Suppressor macrophage treated with lipopolysaccharide for 4 hours (primary cell): Measurements from ENCODE around the gene PRUNE2.

ENCODE experiments used
- DNase-seq: peaks from one replicate; pipeline ENCODE4 v3.0.0-alpha.2; 2020

PRUNE2 gene

DNA sequence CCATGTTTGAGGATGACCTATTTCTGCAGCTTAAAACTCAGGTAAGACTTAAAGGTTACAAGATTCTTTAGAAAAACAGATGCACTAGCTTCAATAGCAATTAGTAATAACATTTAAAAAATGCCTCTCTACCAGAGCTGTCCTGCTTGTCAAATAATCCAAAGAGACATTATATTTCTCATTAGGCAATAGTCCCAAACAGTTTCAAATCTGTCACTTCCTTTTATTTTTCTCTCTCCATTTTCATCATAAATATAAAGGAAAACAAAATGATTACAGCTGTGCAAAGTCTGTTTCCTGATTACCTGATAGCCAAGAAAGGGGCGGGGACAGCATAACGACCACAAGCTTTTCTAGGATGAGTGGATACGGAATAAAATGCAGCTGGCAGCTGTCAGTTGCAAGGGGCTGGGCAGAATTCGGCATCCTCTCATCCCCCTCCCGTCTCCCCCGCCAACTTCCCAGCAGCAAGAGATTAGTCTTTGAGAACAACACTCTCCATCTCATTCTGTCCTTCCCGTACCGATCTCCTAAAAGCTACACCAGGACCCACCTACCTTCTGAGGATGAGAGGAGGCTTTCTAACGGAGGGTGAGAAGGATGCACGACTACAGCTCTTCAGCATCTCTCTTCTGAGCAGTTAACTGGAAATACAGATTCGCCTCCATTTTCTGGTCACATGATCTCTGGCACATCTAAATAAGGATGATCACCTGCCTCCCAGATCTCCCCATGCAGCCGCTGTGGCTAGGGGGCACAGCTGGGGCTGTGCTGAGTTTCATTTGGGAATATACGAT lies 214.2 kb downstream of the PRUNE2 start:
- peak; percentile 35 for DNase-seq

DNA sequence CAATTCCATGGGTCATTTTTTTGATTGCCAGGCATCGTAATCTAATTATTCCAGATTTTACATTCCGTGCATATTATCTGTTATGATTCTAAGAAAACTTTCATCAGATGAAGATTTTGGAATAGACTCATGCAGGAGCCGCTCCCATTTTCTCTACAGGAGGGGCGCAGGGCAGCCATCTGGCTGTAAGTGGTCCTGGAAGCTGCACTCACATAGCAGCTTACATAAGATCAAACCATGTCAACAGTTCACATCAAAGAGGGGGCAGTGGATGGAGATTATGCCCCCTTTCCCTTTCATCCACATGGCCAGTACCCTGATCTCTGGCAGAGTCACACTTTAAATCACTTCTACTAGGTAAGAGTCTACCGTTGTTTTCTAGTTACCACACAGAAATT lies 214.9 kb downstream of the PRUNE2 start:
- DNase-seq: no peak

DNA sequence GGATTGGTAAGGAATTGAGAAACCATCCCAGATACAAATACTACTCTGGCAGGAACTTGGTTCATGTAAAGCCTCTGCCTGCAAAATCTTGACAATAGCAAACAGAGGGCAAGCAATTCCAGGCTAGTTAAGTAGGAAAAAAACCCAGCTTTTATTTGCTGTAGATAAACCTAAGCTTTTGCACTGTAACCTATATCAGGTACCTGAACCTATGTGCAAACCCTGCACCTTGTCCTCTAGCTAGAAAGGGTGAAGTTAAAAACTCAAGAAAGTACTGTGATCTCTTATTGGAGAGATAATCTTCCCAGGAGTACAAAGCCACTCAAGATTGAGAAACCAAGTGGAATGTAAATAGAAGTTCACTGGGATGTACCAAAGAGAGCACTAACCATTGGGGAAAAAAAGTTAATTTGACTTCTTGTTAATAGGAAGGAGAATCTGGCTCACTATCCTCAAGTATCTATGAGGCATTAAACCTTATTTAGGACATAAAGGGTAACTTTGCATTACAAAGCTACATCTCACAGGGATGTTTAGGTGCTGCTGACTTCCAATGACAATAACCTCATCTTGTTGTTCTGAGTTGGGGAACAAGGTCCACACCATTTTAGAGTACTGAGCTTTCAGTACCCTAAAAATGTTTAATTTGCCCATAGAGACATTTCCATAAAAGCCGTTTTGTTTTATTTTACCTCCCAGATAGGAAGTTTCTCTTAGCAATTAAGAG lies 215.5 kb downstream of the PRUNE2 start:
- DNase-seq: no peak

DNA sequence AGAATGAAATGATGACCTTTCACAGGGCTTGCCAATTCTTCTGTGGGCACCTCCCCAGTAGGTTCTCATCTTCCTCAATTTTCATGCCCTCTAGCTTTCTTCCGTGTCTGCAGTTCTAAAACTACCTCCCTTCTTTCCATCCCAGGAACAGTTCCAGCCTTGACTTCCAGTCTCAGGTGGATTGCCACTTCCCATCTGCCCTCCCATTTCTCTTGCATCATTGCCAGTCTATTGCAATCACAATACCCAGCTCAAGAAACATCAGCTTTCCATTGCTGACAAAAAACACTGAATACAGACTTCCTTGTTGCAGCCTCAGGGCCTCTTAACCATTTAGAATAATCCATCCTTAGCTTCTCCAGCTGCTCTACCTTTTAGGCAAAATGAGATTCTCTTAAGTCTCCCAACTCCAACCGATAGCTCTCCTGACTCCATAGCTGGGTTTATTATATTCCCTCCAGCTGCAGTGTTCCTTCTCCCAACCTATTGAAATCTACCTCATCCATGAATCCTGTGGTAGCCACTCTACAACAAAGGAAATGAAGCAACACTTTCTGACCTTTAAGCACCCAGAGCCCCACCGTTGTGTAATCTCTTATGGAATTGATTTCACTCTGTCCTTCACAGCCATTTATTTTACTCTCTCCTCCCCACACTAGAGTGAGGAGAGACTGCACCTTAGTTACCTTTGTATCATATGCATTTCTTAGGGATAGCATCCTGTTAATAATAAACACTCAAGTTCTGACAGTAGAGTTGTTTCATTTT lies 217.3 kb downstream of the PRUNE2 start:
- DNase-seq: peak; percentile 61

DNA sequence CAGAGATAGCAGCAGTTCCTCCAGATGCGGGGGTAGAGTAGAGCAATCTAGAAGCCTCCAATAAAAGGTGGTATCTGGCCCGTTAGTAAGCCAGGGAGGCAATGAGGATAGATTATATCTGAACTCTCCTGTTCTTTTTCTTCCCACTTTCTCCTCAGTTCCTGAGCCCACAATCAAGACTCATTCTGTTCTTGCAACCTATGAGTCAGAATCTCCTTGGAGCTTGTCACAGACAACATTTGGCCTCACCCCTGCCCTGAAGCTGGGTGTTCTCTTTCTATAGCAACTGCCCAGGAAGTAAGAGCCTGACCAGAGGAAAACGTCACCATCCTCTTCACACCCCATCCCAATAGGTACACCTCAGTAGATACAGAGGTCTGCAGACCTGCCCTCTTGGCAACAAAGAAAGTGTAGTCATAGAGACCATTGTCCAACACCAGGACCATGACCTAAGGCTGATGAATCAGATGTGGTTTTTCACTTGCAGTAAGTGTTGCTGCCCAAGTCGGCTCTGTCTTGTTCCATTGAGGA lies 218.0 kb downstream of the PRUNE2 start:
- DNase-seq: peak; percentile 72

DNA sequence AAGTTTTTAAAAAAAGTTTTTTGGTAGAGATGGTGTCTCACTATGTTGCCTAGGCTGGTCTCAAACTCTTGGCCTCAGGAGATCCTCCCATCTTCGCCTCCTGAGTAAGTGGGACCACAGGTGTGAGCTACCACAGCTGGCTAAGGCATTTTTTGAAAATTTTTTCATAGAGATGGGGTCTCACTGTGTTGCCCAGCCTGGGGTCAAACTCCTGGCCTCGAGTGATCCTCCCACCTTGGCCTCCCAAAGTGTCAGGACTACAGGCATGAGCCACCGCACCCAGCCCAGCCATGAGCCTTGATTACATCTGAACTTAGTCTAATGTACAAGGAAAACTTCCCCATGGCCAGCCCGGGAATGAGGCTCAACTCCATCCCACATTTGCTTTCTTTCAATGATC lies 219.2 kb downstream of the PRUNE2 start:
- no peak for DNase-seq

DNA sequence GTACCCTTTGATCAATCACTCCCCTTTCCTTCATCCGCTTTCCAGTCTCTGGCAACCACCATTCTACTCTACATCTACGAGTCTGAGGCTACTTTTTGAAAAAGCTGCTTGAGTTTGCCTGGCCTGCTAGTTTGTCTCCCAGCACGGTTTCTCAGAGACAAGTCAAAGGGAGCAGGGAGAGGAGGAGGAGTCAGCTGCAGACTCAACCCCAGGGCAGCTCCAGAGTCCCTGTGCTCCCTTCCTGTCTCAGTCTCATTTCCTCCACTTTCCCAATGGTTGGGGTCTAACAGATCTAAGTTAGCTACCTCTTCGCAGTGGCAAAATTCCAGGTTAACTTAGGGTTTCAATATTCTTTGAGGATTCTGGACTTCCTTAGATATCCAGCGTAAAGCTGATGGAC lies 221.7 kb downstream of the PRUNE2 start:
- DNase-seq: no peak

DNA sequence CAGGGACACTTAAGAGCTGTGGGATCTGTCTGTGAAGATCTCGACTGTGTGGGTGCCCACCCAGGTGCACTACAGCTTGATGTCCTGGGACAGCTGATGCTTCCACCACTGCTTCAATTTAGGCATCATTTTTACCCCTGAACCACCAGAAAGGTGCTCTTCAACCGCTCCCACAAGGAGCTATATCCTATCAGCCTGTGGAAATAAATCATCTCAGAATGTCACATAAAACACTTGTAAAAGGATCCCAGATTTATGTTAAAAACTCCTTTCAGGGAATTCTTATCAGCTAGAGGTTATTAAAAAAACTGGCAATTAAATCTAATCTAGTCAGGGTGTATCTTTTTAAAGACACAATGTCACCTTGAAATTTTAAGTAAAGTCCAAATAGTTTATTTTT lies 224.4 kb downstream of the PRUNE2 start:
- DNase-seq: no peak

DNA sequence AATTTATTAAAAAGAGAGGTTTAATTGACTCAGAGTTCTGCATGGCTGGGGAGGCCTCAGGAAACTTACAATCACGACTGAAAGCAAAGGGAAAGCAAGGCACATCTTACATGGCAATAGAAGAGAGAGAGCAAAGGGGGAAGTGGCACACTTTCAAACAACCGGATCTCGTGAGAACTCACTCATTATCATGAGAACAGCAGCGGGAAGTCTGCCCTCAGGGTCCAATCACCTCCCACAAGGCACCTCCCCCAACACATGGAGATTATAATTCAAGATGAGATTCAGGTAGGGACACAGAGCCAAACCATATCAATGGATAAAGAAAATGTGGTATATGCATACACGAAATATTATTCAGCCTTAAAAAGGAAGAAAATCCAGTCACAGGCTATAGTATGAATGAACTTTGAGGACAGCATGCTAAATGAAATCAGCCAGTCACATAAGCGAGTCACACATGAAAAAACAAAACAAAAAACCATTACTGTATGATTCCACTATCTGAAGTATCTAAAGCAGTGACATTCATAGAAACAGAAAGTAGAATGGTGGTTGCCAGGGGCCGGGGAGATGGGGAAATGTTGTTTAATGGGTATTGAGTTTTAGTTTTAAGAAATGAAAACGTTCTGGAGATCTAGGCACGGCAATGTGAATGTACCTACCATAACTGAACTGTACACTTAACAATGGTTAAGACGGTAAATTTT lies 225.0 kb downstream of the PRUNE2 start:
- peak; percentile 67 for DNase-seq

DNA sequence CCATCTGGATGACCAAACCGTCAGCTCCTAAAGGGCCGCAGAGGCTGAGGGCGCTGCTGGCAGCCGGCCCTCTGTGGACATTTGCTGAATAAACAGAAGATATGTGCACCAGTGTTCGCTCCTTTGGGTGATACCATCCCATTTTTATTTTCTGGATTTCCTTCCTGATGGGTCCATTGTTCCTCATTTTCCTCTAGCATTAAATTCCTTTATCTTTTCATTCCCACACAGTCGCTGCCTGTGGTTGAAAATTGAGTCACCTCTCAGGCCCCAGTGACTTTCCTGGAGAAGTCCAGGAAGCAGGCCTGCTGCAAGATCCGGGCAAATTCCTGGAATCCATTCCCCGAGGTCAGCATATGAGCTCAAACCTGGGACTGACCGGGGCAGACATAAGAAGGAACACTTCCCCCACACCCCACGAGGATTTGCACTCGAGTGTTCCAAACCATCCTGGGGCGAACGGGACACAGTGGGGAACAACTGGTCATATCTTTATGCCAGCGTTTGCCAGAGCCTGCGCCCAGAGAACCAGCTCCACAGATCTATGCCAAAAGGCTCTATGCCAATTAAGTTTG lies 228.3 kb downstream of the PRUNE2 start:
- no peak for DNase-seq

DNA sequence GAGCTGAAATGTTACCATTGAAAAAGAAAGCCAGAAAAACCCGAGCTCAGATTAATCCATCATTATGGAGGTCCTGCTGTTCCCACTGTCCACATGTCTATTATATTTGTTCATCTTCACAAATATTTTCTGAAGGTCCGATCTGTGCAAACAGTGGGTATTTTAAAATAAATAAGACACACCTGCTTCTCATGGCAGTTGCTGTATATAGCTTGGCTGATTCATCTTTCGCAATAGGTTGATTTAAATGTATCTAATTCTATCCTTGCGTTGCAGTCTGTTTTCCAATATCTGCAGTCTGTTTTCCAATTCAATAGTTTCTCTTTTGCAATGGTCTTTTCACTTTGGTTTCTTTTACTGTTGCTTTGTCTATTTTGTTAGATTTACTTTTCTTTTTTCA lies 229.1 kb downstream of the PRUNE2 start:
- DNase-seq: no peak

DNA sequence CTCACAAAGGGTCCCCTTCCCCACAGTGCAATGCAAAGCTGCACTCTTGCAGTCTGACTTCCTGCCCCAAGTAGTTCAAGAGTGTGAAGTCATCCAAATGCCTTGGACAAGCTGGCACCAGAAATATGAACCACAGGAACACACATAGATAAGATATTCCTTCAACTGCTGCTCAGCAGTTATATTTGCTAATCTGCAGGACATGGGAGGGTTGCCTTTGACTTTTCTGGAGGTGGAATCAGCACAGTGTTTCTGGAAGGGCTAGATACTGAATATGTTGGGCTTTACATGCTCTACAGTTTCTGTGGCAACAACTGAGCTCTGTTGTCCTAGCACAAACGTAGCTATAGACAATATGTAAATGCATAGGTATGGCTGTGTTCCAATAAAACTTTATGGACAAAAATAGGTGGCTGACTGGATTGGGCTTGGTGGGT lies 238.4 kb downstream of the PRUNE2 start:
- no peak for DNase-seq

DNA sequence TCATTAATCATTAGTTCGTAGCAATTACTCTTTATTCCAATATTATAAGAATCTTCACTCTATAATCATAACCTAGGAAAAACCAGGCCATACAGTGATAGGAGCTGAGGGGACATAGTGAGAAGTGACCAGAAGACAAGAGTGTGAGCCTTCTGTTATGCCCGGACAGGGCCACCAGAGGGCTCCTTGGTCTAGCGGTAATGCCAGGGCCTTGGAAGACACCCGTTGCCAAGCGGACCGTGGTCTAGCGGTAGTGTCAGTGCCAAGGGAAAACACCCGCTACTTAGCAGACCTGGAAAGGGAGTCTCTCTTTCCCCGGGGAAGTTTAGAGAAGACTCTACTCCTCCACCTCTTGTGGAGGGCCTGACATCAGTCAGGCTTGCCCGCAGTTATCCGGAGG lies 239.9 kb downstream of the PRUNE2 start:
- peak; percentile 16 for DNase-seq

DNA sequence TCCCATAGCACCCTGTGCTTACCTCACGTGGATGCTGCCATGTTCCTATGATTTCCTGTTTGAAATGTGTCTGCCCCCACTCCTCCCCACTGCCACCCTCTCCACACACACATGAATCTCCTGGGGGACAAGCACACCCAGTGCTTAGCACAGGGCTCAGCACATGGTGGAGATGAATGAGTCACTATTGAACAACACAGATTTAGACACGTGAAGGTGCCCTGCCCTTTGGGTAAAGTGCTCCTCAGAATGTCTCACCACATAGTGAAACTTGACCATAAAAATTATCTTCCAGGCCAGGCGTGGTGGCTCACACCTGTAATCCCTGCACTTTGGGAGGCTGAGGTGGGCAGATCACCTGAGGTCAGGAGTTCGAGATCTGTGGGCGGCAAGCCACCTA lies 240.5 kb downstream of the PRUNE2 start:
- DNase-seq: no peak

DNA sequence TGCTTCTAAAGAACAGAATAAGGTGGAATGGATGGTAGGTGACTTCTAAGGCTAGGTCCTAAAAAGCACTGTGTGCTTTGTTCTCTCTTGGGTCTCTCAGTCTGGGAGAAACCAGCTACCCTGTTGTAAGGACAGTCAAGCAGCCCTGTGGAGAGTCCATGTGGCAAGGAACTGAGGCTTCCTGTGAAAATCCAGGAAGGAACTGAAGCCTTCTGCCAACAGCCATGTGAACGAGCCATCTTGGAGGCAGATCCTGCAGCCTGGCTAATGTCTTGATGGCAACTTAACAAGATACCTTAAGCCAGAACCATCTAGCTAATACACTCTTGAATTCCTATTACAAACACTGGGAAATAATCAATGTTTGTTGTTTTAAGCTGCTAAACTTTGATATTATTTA lies 241.8 kb downstream of the PRUNE2 start:
- DNase-seq: no peak

DNA sequence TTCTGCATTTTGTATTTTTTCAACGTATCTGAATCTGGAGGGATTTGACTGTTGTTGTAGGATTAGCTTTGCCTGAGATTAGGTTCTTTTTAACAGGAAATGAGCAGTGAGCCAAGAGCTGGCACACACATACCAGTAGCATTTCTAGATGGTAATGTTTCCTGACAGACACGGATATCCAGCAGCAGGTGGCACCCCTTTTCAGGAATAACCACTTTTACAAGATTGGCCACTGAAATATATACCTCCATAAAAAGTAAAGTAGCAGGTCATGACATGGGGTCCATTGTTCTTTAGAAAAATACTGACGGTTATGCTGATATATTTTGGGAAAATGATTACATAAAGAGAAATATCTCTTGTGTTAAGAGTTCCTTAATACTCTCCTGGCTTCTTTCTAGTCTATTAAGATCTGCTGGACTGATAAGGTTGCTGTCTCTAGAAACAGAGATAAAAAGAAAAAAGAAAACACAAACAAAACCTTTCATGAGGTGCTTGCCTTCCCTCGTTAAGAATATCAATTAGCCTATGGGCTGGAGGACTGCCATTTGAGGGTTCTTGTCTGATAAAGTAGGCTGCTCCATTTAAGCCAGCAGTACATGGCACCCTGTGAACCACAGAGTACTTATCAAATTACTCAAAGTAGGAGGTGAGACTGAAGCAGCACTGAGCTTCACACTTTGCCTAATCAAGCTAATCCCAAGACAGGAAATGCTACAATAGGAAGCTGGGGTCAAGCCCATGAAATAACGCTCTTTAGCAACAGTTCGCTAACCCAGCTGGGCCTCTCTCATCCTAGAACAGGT lies 243.2 kb downstream of the PRUNE2 start:
- DNase-seq: no peak

DNA sequence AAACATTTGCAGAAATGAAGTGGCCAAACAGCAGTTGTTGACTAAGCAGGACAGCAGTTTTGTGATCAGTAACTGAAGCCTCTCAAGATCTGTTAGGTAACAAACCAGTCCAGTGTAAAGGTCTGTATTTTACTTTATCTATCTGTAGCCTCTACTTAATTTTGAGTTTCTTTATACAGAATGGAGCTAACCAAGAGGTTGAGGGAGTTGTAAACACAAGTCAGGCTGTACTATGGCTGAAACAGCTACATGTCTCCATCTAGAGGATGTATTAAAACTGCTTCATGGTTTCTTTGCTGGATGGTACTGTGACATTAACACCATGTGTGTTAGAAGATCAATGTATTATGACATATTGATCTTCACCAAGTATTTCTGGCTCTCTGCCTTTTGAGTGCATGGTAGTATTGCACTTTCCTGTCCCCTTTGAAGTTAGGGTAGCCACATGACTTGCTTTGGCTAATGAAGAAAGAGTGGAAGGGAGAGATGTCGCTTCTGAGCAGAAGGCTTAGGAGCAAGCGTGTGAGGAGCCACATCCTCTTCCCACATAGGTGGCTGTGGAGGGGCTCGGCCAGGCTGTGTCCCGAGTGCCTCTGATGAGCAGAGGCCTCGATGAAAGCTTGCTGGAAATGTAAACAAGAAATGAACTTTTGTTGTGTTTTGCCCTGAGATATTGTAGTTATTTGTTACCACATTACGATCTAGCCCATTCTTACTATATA lies 247.2 kb downstream of the PRUNE2 start:
- DNase-seq: peak; percentile 62

DNA sequence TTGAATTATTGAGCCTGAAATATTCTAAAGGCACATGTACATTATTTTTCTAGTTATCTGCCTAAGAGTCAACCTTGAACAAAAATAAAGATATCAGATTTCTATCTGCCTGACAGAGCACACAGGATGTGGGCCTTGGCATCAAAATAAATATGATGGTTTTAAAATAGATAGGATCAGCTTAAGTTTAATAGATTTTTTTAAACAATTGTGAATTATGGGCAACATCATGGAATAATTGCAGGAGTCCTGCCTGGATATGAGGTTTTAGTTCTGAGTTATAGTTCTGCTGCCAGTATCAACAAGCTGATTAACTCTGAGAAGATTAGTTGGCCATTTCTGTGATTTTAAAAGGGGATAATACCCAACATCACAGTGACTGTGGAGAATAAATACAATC lies 248.6 kb downstream of the PRUNE2 start:
- DNase-seq: no peak

DNA sequence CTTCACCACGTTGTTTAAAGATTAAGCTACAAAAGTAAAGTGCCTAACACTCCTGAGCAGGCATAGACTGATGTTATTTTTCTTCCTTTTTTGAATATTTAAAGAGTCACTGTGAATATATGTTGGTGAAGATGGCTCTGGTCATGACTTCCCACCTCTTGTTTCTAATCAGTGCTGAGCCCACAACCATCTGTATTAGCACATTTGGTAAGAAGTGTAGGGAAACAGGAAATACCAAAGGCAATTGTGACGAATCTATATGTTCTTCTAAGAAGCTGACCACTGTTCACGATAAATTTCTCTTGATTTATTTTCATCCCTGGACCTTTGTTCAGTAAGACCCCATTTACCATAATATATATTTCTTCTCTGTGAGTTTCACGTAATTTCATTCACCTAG lies 249.9 kb downstream of the PRUNE2 start:
- peak; percentile 12 for DNase-seq

DNA sequence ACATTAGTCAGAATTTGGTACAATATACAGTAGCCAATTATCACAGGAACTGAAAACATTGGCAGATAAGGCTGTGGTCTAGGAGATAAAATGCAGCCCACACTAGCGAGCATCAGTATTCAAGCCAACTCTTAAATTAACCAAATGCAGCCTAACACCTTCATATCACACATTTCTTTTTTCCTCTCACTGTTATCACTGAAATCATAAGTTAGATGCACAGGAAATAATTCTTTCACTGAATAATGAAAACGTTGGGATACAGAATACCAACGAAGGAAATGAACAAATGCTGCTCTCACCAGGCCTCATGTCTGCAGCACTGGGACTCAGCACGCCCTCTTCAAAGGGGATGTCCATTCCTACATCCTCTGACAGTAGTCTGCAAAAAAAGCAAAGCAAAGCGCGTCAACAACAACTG lies 250.8 kb downstream of the PRUNE2 start:
- peak; percentile 61 for DNase-seq

DNA sequence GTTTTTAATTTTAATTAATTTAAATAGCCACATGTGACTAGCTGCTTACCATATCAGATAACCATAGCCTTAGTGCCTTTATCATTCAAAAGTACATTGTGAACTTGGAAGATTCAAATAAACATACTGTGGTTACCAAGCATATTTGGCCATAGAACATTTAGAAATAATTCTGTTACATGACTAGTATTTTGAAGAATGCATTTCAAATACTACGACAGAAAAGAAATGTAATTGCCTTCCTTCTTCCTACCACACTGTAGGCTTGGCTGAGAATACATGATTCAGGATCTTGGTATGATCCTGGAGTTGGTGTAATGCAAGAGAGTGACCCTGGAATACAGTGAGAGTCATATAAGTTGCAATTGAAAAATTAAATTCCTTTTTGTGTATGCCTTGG lies 251.3 kb downstream of the PRUNE2 start:
- peak; percentile 11 for DNase-seq
